Diencephalon (tissue), 1 donor: ENCODE measurements around the gene TMEM132D. TPM values are rescaled to one million over a fixed set of nuclear protein-coding genes. Genes with fewer than 3 reads are reported as not detected.

ENCODE experiments used
- small RNA-seq: library from RNA; depleted of rRNA; stranded (forward); fragments of <200 nt; gene quantifications from one replicate; pipeline ENCODE3, GENCODE V24; 2014
- total RNA-seq: library from RNA; depleted of rRNA; stranded (reverse); fragments of >200 nt; gene quantifications from one replicate; pipeline ENCODE4 v1.2.3, GENCODE V29; 2014

The TMEM132D gene
- 17.1 TPM for total RNA-seq

DNA sequence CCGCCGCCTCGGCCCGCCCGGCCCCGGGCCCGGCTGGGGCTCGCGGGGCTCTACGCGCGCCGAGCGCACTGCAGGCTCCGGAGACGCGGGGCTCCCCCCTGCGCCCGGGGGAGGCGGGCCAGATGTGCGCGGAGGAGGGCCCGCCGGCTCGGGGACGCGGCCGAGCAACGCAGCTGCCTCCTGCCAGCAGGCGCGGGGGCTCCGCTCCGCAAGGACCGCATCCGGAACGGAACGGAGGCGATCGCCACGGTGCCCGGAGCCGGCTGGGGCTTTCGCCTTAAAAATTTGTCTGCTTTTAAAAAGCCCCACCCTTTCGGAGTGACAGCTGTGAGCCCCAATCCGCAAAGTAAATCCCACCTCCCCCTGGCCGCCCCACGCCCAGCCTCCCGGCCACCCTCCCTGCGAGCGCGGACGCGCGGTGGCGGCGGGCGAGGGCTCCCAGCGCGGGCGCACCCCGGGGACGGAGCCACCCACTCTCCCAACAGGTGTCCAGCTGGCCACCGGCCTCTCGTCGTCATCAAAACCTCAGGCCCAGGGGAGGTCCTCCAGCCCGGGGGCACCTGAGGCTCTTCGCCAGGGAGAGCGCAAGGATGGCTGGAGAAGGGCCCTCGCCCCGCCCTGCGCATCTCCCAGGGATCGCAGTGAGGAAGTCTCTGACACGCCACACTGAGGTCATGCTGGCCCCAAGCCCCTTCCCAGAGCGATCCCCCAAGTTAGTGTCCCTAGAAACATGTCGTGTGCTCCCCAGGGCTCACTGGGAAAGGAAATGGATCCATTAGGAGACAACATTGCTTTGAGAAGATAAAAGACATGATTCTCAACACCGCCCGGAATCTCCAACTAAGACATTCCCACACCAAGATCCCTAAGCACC, at the start of gene TMEM132D:
TMEM132D (minus strand) TSS at position 70 of the 874 bp plus-strand sequence.

Small RNA genes within 50 kb of the gene (small RNA-seq; reads per million reads assigned to genes)
- not detected for gene RF02271
